HG03045 (cell line): ENCODE data around the gene PRAMEF18.
"Not testable (repeated sequence)": the region's sequence is repeated elsewhere in the genome, so short reads cannot be mapped to it uniquely, and the experiment has no call there.

Source experiments
- ATAC-seq: cut with Tn5 transposase; IDR thresholded peaks from one replicate; pipeline ENCODE4 v1.9.1; 2021; ENCODE audit warnings: mild to moderate bottlenecking, moderate library complexity; ENCODE audit not compliant: unreplicated experiment

The PRAMEF18 gene

GRCh38 chr1:13225675-13226204 is at the start of gene PRAMEF18:
TSS of gene PRAMEF18 (minus strand) at chr1:13226154. CDS start at chr1:13226106, 48 bp downstream.
- ATAC-seq, result not testable (repeated sequence)

GRCh38 chr1:13265124-13265523 is 39.2 kb upstream of the PRAMEF18 start:
- ATAC-seq, result not testable (repeated sequence)

- not testable (repeated sequence) for ATAC-seq
Observed at GRCh38 chr1:13253898-13254297, 27.9 kb upstream of the PRAMEF18 start, which contains the start of gene PRAMEF5. TSS of gene PRAMEF5 (plus strand) at chr1:13254198. CDS start at chr1:13259269, 5,071 bp downstream.

GRCh38 chr1:13247122-13247521 is 21.2 kb upstream of the PRAMEF18 start:
- not testable (repeated sequence) for ATAC-seq

GRCh38 chr1:13246554-13246871 is 20.6 kb upstream of the PRAMEF18 start:
- ATAC-seq, result not testable (repeated sequence)

GRCh38 chr1:13245841-13246553 is 20.0 kb upstream of the PRAMEF18 start:
- ATAC-seq, result not testable (repeated sequence)

- ATAC-seq, result not testable (repeated sequence)
Observed at GRCh38 chr1:13243536-13244263, 17.7 kb upstream of the PRAMEF18 start.

- ATAC-seq, result not testable (repeated sequence)
Observed at GRCh38 chr1:13239633-13240032, 13.7 kb upstream of the PRAMEF18 start.

- ATAC-seq, result not testable (repeated sequence)
Observed at GRCh38 chr1:13237572-13237971, 11.6 kb upstream of the PRAMEF18 start.

GRCh38 chr1:13234057-13234456 is 8.1 kb upstream of the PRAMEF18 start:
- not testable (repeated sequence) for ATAC-seq

GRCh38 chr1:13232056-13232455 is 6.1 kb upstream of the PRAMEF18 start:
- not testable (repeated sequence) for ATAC-seq

GRCh38 chr1:13231061-13231750 is 5.3 kb upstream of the PRAMEF18 start:
- ATAC-seq, result not testable (repeated sequence)

GRCh38 chr1:13230601-13231000 is 4.6 kb upstream of the PRAMEF18 start:
- not testable (repeated sequence) for ATAC-seq

- not testable (repeated sequence) for ATAC-seq
Observed at GRCh38 chr1:13230096-13230495, 4.1 kb upstream of the PRAMEF18 start.

- ATAC-seq, result no peak
Observed at GRCh38 chr1:13228343-13228781, 2.4 kb upstream of the PRAMEF18 start.

- not testable (repeated sequence) for ATAC-seq
Observed at GRCh38 chr1:13227271-13228055, 1.5 kb upstream of the PRAMEF18 start.

GRCh38 chr1:13224480-13225060 is 1.4 kb downstream of the PRAMEF18 start:
- no peak for ATAC-seq

GRCh38 chr1:13222788-13223187 is 3.2 kb downstream of the PRAMEF18 start:
- not testable (repeated sequence) for ATAC-seq

- not testable (repeated sequence) for ATAC-seq
Observed at GRCh38 chr1:13219203-13219602, 6.8 kb downstream of the PRAMEF18 start.

GRCh38 chr1:13216619-13217018 is 9.3 kb downstream of the PRAMEF18 start:
- ATAC-seq, result not testable (repeated sequence)
